Vagina (tissue), 2 donors: ENCODE results near the gene ANKLE1. TPM values are rescaled to one million over a fixed set of nuclear protein-coding genes. Genes with fewer than 3 reads are reported as not detected.
A peak's percentile ranks its signal among the peaks of the same experiment; 100 is the strongest.

Source experiments
- DNase-seq, 2 donors: peaks; one replicate each; pipeline ENCODE4 v3.0.0-alpha.2; 2017; ENCODE audit errors: extremely low spot score in 2 of 2
- H3K27ac ChIP-seq: fragments of 200-600 bp; sonication (generic); one replicate; pipeline ENCODE4 v1.5.1; 2019
- H3K27me3 ChIP-seq: fragments of 200-600 bp; sonication (generic); one replicate; pipeline ENCODE4 v1.5.1; 2019
- H3K36me3 ChIP-seq, 2 donors: fragments of 200-600 bp; sonication (generic); one replicate each; pipeline ENCODE4 v1.5.1; 2017 to 2019
- H3K4me1 ChIP-seq: fragments of 200-600 bp; sonication (generic); one replicate; pipeline ENCODE4 v1.5.1; 2019
- H3K4me3 ChIP-seq, 2 donors: fragments of 200-600 bp; sonication (generic); 1 replicate in 1 of 2; 2 replicates in 1 of 2; pipeline ENCODE4 v1.5.1; 2016 to 2019
- H3K9me3 ChIP-seq: fragments of 200-600 bp; sonication (generic); one replicate; pipeline ENCODE4 v1.5.1; 2019
- POLR2A ChIP-seq, 2 donors: fragments of 450-650 bp; IDR thresholded peaks; one replicate each; pipeline ENCODE4 v1.6.1; 2017; ENCODE audit warnings: antibody characterized with exemption in 2 of 2, mild to moderate bottlenecking in 2 of 2, moderate library complexity in 2 of 2
- POLR2AphosphoS5 ChIP-seq, 2 donors: sonication (generic); formaldehyde crosslinking; IDR thresholded peaks; one replicate each; pipeline ENCODE4 v1.9.0; 2017; ENCODE audit warnings: antibody characterized with exemption in 2 of 2, mild to moderate bottlenecking in 2 of 2, low read depth in 1 of 2; ENCODE audit not compliant: insufficient read depth in 1 of 2
- intact Hi-C: fragments of 100-400 bp; cut with DNase I; formaldehyde crosslinking; loops from one replicate; pipeline ENCODE4 v1.15.1; 2023
- total RNA-seq: library from RNA; depleted of rRNA; stranded (reverse); fragments of >200 nt; gene quantifications from one replicate; pipeline ENCODE4 v1.2.3, GENCODE V29; 2016
- TF ChIP-seq, protein P1 (sequence below), 3 experiments: fragments of 450-650 bp in 2 of 3; fragments of 200-600 bp in 1 of 3; sonication (generic) in 1 of 3; IDR thresholded peaks; one replicate each; pipeline ENCODE4 v1.5.1; 2017 to 2019; ENCODE audit warnings: antibody characterized with exemption in 3 of 3, mild to moderate bottlenecking in 2 of 3, moderate library complexity in 2 of 3

Gene ANKLE1
- total RNA-seq, 1 donor from 2014 or later = 2.9 TPM

DNA sequence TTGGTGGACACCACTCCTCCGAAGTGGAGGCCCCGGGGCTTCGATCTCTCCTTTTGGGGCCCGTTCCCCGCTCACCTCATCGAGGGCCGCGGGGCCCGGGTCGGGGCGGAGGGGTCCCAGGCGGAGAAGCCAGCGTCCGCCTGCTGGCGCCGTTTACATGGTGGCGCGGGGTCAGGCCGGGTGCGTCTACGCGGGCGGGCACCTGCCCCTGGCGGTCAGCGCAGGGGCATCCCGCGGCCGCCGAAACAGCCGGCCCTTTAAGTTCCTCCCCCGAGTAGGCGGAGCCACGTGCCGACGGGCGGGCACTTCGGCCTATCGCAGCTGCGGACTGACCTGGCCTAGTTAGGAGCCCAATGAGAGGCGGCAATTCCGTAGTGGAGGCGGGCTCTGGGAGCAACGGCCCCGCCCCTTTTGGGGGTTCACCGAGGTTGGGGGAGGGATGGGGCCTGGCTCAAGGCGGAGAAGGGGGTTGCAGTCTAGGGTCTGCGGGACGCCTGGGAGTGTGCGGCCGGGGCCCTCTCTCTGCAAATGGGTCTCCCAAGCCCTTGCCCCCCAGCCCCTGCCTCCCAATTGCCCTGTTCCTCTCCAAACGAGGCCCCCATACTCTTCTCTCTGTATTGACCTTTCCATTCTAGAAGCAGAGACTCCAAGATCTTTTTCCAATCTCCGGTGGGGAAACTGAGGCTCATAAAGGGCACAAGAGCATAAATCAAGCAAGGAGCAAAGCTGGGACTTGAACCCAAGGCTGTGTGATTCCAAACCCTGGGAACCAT, 21.7 kb downstream of the ANKLE1 start, which contains the start of gene ABHD8:
TSS of gene ABHD8 (minus strand) at position 259 of the 773 bp plus-strand sequence. CDS start 1,809 bp downstream, outside the sequence.
- H3K9me3 ChIP-seq = no peaks in the 10 kb centered on the region
- intact Hi-C loops = no loop called here
- H3K27me3 ChIP-seq = no peaks in the 10 kb centered on the region
- H3K36me3 ChIP-seq = peaks cover 0 to 2% of the 10 kb centered on the region in 2 donors
- peaks cover 51% of the 10 kb centered on the region for H3K4me1 ChIP-seq
- DNase-seq = peak in 1 of 2 donors; percentile 97
- H3K4me3 ChIP-seq = peak within 1 kb of the TSS; percentile 60 to 89
- TF ChIP-seq POLR2A (IDR thresholded peaks at IDR 0.05) (peak in 1 of 2 donors; percentile 49), POLR2AphosphoS5 (IDR thresholded peaks at IDR 0.05; ENCODE audit: insufficient read depth in 1 of 2, low read depth in 1 of 2) (peak; percentile 38 to 64)
- TF ChIP-seq, protein P1, sequence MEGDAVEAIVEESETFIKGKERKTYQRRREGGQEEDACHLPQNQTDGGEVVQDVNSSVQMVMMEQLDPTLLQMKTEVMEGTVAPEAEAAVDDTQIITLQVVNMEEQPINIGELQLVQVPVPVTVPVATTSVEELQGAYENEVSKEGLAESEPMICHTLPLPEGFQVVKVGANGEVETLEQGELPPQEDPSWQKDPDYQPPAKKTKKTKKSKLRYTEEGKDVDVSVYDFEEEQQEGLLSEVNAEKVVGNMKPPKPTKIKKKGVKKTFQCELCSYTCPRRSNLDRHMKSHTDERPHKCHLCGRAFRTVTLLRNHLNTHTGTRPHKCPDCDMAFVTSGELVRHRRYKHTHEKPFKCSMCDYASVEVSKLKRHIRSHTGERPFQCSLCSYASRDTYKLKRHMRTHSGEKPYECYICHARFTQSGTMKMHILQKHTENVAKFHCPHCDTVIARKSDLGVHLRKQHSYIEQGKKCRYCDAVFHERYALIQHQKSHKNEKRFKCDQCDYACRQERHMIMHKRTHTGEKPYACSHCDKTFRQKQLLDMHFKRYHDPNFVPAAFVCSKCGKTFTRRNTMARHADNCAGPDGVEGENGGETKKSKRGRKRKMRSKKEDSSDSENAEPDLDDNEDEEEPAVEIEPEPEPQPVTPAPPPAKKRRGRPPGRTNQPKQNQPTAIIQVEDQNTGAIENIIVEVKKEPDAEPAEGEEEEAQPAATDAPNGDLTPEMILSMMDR (IDR thresholded peaks at IDR 0.05) = peak; percentile 33 to 71 (median 51)
- peak within 1 kb of the TSS; percentile 92 for H3K27ac ChIP-seq

DNA sequence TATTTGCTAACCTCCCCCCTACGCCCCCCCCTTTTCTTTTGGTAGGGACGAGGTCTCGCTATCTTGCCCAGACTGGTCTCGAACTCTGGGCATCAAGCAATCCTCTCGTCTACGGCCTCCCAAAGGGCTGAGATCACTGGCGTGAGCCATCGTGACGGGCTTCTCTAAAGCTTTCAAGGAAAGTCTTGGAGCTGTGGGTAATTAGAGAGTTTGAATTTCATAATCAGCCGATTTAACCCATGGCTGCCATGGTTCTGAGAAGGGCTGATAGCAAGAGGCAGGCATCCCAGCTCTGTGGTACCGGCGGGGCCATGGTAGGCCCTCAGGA, 22.2 kb downstream of the ANKLE1 start:
- Histone ChIP-seq H3K9me3 (no peaks in the 10 kb centered on the region), H3K36me3 (no peaks in the 10 kb centered on the region), H3K27me3 (no peaks in the 10 kb centered on the region), H3K4me1 (peaks cover 51% of the 10 kb centered on the region), H3K27ac (peak overlapping the region; percentile 92), H3K4me3 (peak overlapping the region in 1 of 2 donors; percentile 89)
- TF ChIP-seq POLR2AphosphoS5 (IDR thresholded peaks at IDR 0.05; ENCODE audit: insufficient read depth in 1 of 2, low read depth in 1 of 2) = no peak
- TF ChIP-seq POLR2A (IDR thresholded peaks at IDR 0.05) = no peak
- TF ChIP-seq, protein P1 (IDR thresholded peaks at IDR 0.05) = no peak
- intact Hi-C loops = no loop called here
- DNase-seq = no peak

DNA sequence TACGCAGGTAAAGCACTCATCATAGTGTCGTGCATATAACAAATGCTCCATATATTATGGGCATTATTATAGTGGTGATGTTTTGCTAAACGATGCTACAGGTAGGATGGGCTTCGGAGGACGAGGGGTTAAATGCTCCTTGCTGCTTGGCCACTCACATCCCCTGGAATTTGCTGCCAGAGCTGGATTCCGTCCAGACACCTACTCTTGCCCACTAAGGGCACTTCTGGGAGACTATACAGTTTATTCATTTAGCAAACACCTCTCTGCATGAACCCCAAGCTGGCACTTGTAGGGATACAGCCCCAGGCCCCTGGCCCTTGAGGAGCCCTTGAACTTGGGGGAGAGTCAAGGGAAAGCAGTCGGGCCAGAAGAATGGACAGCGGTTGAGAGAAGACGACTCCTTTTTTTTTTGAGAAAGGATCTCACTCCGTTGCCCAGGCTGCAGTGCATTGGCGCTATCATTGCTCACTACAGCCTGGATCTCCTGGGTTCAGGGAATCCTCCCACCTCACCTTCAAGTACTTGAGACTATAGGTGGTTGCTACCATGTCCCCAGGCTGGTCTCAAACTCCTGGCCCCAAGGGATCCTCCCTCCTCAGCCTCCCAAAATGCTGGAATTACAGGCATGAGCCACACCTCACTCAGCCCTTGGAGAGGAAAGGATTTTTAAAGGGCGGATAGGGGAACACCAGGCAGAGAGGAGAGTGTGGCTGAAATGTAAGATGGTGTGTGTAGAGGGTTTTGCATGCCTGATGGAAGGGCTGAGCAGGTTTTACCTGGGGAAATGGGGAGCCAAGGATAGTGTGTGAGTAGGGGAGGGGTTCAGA, 22.9 kb downstream of the ANKLE1 start:
- H3K4me1 ChIP-seq = peaks cover 51% of the 10 kb centered on the region
- H3K36me3 ChIP-seq = no peaks in the 10 kb centered on the region
- intact Hi-C loops = no loop called here
- no peak for DNase-seq
- peak overlapping the region in 1 of 2 donors; percentile 69 for H3K4me3 ChIP-seq
- no peaks in the 10 kb centered on the region for H3K27me3 ChIP-seq
- TF ChIP-seq POLR2A (IDR thresholded peaks at IDR 0.05) = no peak
- TF ChIP-seq, protein P1 (IDR thresholded peaks at IDR 0.05) = no peak
- no peak for TF ChIP-seq POLR2AphosphoS5 (IDR thresholded peaks at IDR 0.05; ENCODE audit: insufficient read depth in 1 of 2, low read depth in 1 of 2)
- H3K27ac ChIP-seq = peak overlapping the region; percentile 92
- no peaks in the 10 kb centered on the region for H3K9me3 ChIP-seq

DNA sequence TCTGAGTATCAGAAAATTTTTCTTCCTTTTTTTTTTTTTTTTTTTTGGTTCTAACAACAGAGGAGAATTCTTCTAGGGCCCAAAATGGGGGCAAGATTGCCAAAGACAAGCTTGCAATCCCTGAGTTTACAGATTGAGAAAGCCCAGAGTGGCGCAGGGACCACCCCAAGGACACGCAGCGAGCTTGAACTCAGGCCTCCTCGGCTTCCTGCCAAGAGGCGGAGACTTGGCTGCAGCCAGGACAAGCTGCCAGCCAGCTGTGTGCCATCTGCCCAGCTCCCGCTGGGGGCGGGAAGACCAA, 23.5 kb downstream of the ANKLE1 start:
- Histone ChIP-seq H3K36me3 (no peaks in the 10 kb centered on the region), H3K4me3 (peak overlapping the region; percentile 64 to 69), H3K9me3 (no peaks in the 10 kb centered on the region), H3K4me1 (peaks cover 56% of the 10 kb centered on the region), H3K27ac (peak overlapping the region; percentile 92), H3K27me3 (no peaks in the 10 kb centered on the region)
- intact Hi-C loops = no loop called here
- TF ChIP-seq POLR2A (IDR thresholded peaks at IDR 0.05) = no peak
- DNase-seq = no peak

DNA sequence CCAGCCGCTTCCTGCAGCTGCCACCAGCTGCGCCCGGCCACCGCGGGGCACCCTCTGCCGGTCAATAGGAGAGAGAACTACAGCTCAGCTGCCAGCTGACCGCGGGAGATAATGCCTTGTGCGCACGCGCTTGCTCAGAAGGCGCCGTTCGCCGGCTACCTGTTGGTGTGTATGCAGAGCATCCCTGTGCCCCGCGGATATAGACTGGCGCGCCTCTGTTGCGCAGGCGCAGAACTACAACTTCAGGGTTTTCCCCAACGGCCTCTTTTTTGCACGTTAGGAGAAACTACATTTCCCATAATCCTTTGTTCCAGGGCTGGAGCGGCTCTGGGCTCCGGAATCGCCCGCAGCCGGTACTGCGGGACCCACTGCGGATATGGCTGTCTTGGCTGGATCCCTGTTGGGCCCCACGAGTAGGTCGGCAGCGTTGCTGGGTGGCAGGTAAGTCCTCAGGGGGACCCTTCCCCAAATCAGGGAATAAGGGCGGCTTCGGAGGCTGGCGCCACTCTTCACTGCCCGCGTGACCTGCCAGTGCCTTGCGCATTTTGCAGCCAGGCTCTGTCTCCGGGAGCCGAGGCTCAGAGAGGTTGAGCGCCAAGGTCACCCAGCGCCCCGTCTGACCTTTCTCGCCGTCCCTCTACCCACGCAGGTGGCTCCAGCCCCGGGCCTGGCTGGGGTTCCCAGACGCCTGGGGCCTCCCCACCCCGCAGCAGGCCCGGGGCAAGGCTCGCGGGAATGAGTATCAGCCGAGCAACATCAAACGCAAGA, 24.0 kb downstream of the ANKLE1 start, which contains the start of gene MRPL34:
TSS of gene MRPL34 (plus strand) at position 356 of the 768 bp plus-strand sequence. CDS start at position 377, 21 bp downstream.
- H3K4me3 ChIP-seq = peak within 1 kb of the TSS; percentile 64 to 69
- no peaks in the 10 kb centered on the region for H3K9me3 ChIP-seq
- TF ChIP-seq, protein P1 (IDR thresholded peaks at IDR 0.05) = peak in 2 of 3 experiments; percentile 58 to 80
- peak; percentile 95 to 98 for TF ChIP-seq POLR2AphosphoS5 (IDR thresholded peaks at IDR 0.05; ENCODE audit: insufficient read depth in 1 of 2, low read depth in 1 of 2)
- no peak for TF ChIP-seq POLR2A (IDR thresholded peaks at IDR 0.05)
- H3K27ac ChIP-seq = peak within 1 kb of the TSS; percentile 92
- H3K36me3 ChIP-seq = no peaks in the 10 kb centered on the region
- intact Hi-C loops = no loop called here
- peaks cover 61% of the 10 kb centered on the region for H3K4me1 ChIP-seq
- H3K27me3 ChIP-seq = no peaks in the 10 kb centered on the region
- peak; percentile 98 to 99 for DNase-seq
